SU-DHL-6 (cell line): ENCODE data around the gene HCRTR1.

ENCODE experiments used
- H2AFZ ChIP-seq: fragments of 200-600 bp; sonication (generic); 2 replicates; pipeline ENCODE4 v1.6.1; 2014; ENCODE audit warnings: low read depth, mild to moderate bottlenecking, moderate library complexity, mixed read lengths, antibody characterized with exemption, low read length; ENCODE audit not compliant: severe bottlenecking
- H3F3A ChIP-seq: fragments of 200-600 bp; shearing (Covaris generic); 2 replicates; pipeline ENCODE4 v1.6.0; 2016; ENCODE audit warnings: antibody characterized with exemption, mild to moderate bottlenecking; ENCODE audit not compliant: insufficient read depth
- H3K27ac ChIP-seq: fragments of 200-600 bp; sonication (generic); 2 replicates; pipeline ENCODE4 v1.5.1; 2016; ENCODE audit warnings: low read depth, mild to moderate bottlenecking, low read length, moderate library complexity, mixed read lengths
- H3K27me3 ChIP-seq: fragments of 200-600 bp; sonication (generic), shearing (Covaris generic); 2 replicates; pipeline ENCODE4 v1.6.0; 2014; ENCODE audit warnings: mild to moderate bottlenecking, low read length
- H3K36me3 ChIP-seq: fragments of 200-600 bp; sonication (generic); 2 replicates; pipeline ENCODE4 v1.6.1; 2014; ENCODE audit warnings: mild to moderate bottlenecking, low read length, mixed read lengths
- H3K4me2 ChIP-seq: fragments of 300-600, 200-600 bp; shearing (Covaris generic), sonication (generic); 2 replicates; pipeline ENCODE4 v1.6.0; 2014; ENCODE audit warnings: low read length, low read depth, mild to moderate bottlenecking; ENCODE audit not compliant: poor library complexity, severe bottlenecking
- H3K4me3 ChIP-seq: fragments of 200-600 bp; sonication (generic); 2 replicates; pipeline ENCODE4 v1.5.1; 2014; ENCODE audit warnings: antibody characterized with exemption, low read length, mild to moderate bottlenecking, mixed read lengths; ENCODE audit not compliant: insufficient read depth, poor library complexity, severe bottlenecking
- H3K79me2 ChIP-seq: fragments of 200-600 bp; sonication (generic); 2 replicates; pipeline ENCODE4 v1.6.1; 2014; ENCODE audit warnings: mild to moderate bottlenecking, low read length, moderate library complexity; ENCODE audit not compliant: insufficient read depth
- H3K9ac ChIP-seq: fragments of 200-600 bp; sonication (generic); 2 replicates; pipeline ENCODE4 v1.7.0; 2014; ENCODE audit warnings: mild to moderate bottlenecking, low read length
- H3K9me2 ChIP-seq: fragments of 200-600 bp; sonication (generic); replicated peaks from 2 replicates; pipeline ENCODE4 v1.6.1; 2014; ENCODE audit warnings: low read length; ENCODE audit not compliant: insufficient read depth
- H3K9me3 ChIP-seq: fragments of 200-600 bp; sonication (generic); 2 replicates; pipeline ENCODE4 v1.6.1; 2014; ENCODE audit warnings: low read length, mixed read lengths; ENCODE audit not compliant: insufficient read depth
- H4K20me1 ChIP-seq: fragments of 200-600 bp; sonication (generic); 2 replicates; pipeline ENCODE4 v1.6.1; 2014; ENCODE audit warnings: low read depth, mild to moderate bottlenecking, antibody characterized with exemption, low read length, moderate library complexity, mixed read lengths
- CTCF ChIP-seq: fragments of 200-600 bp; sonication (generic); IDR thresholded peaks from one replicate; pipeline ENCODE4 v1.5.1; 2017; ENCODE audit warnings: antibody characterized with exemption, mild to moderate bottlenecking, low read length, moderate library complexity; ENCODE audit not compliant: insufficient read depth, poor library complexity, severe bottlenecking
- EZH2phosphoT487 ChIP-seq: fragments of 200-600 bp; sonication (generic), shearing (Covaris generic); conservative IDR thresholded peaks from 2 replicates; pipeline ENCODE4 v1.6.1; 2018; ENCODE audit warnings: mild to moderate bottlenecking, antibody characterized with exemption, low read length, moderate library complexity, mixed read lengths

Gene HCRTR1

GRCh38 chr1:31670593-31670964 lies 53.1 kb downstream of the HCRTR1 start:
- no peak for TF ChIP-seq CTCF
- TF ChIP-seq EZH2phosphoT487: no peak
- Histone ChIP-seq H3K27ac (no peak overlapping the region), H3K79me2 (no peaks in the 10 kb centered on the region), H3K4me2 (no peak overlapping the region), H3F3A (no peaks in the 10 kb centered on the region), H3K4me3 (no peak overlapping the region), H3K36me3 (no peaks in the 10 kb centered on the region), H2AFZ (no peak overlapping the region), H3K9me2 (no peaks in the 10 kb centered on the region), H4K20me1 (no peaks in the 10 kb centered on the region), H3K9me3 (no peaks in the 10 kb centered on the region), H3K27me3 (no peaks in the 10 kb centered on the region; the same call in 1 of the 2 replicates), H3K9ac (no peak overlapping the region)

- H3K36me3 ChIP-seq: no peaks in the 10 kb centered on the region
- no peak overlapping the region for H3K4me2 ChIP-seq
- no peaks in the 10 kb centered on the region for H3K9me2 ChIP-seq
- H3K27ac ChIP-seq: no peak overlapping the region
- H2AFZ ChIP-seq: no peak overlapping the region
- H3F3A ChIP-seq: no peaks in the 10 kb centered on the region
- H3K27me3 ChIP-seq: no peaks in the 10 kb centered on the region; the same call in 1 of the 2 replicates
- H4K20me1 ChIP-seq: no peaks in the 10 kb centered on the region
- H3K4me3 ChIP-seq: no peak overlapping the region
- no peak overlapping the region for H3K9ac ChIP-seq
- no peaks in the 10 kb centered on the region for H3K9me3 ChIP-seq
- no peak for TF ChIP-seq CTCF
- TF ChIP-seq EZH2phosphoT487: no peak
- no peaks in the 10 kb centered on the region for H3K79me2 ChIP-seq
Observed at GRCh38 chr1:31671147-31671546, 53.7 kb downstream of the HCRTR1 start.

GRCh38 chr1:31671561-31672201 lies 54.2 kb downstream of the HCRTR1 start:
- no peak for TF ChIP-seq EZH2phosphoT487
- TF ChIP-seq CTCF: no peak
- Histone ChIP-seq H3K27me3 (no peaks in the 10 kb centered on the region; the same call in 1 of the 2 replicates), H3K9me3 (no peaks in the 10 kb centered on the region), H3K9me2 (no peaks in the 10 kb centered on the region), H3F3A (no peaks in the 10 kb centered on the region), H2AFZ (no peak overlapping the region), H3K27ac (no peak overlapping the region), H3K9ac (no peak overlapping the region), H3K4me3 (no peak overlapping the region), H3K4me2 (no peak overlapping the region), H3K79me2 (no peaks in the 10 kb centered on the region), H4K20me1 (no peaks in the 10 kb centered on the region), H3K36me3 (no peaks in the 10 kb centered on the region)
